ENCODE data around the gene GALNTL6.

GRCh38 chr4:172068506-172068905 is 255.3 kb downstream of the GALNTL6 start:
- no peak for TF ChIP-seq CTCF (IDR thresholded peaks at IDR 0.05)
- TF ChIP-seq EZH2 (IDR thresholded peaks at IDR 0.05; ENCODE audit: borderline replicate concordance, insufficient read depth, low read depth, low read length, poor library complexity, severe bottlenecking) = no peak
